Transverse colon (tissue), 4 donors: ENCODE measurements around the gene BRF1.

Experiments used
- CTCF ChIP-seq, 5 experiments: fragments of 200-600 bp in 3 of 5; fragments of 450-650 bp in 2 of 5; sonication (generic) in 3 of 5; IDR thresholded peaks; 1 replicate in 2 of 5; 2 replicates in 3 of 5; pipeline ENCODE4 v1.5.1; 2016 to 2017; ENCODE audit warnings: antibody characterized with exemption in 5 of 5, inconsistent platforms in 3 of 5, mild to moderate bottlenecking in 2 of 5, moderate library complexity in 1 of 5
- POLR2A ChIP-seq: fragments of 450-650 bp; IDR thresholded peaks from one replicate; pipeline ENCODE4 v1.6.1; 2016; ENCODE audit warnings: antibody characterized with exemption, mild to moderate bottlenecking, moderate library complexity
- POLR2AphosphoS5 ChIP-seq, 3 donors: sonication (generic); formaldehyde crosslinking; IDR thresholded peaks; one replicate each; pipeline ENCODE4 v1.6.1; 2016; ENCODE audit warnings: antibody characterized with exemption in 3 of 3

GRCh38 chr14:105178868-105179140, 122.0 kb downstream of the BRF1 start:
- TF ChIP-seq POLR2A (no peak), CTCF (IDR thresholded peaks at IDR 0.05) (no peak), POLR2AphosphoS5 (IDR thresholded peaks at IDR 0.05) (no peak)
